Endothelial cell of umbilical vein (primary cell): ENCODE data around the gene ETS1. TPM values are rescaled to one million over a fixed set of nuclear protein-coding genes. Genes with fewer than 3 reads are reported as not detected.

ENCODE experiments used
- BruUV-seq: library from RNA; stranded (reverse); fragments of 400-500 nt; replicated peaks from 2 replicates; lab custom pipeline; 2021; lab: Mats Ljungman, UMichigan
- CTCF ChIA-PET: fragments of 300-600, 350-600 bp; sonication (Branson Sonifier 250); formaldehyde crosslinking; loops from one replicate; lab custom pipeline; 2021; ENCODE audit warnings: antibody characterized with exemption, inconsistent platforms; lab: Charles Lee
- POLR2A ChIA-PET: fragments of 300-600, 350-600 bp; sonication (Branson Sonifier 250); formaldehyde crosslinking; loops from one replicate; lab custom pipeline; 2021; ENCODE audit warnings: antibody characterized with exemption, inconsistent platforms; lab: Charles Lee
- DNase-seq: peaks from one replicate; pipeline ENCODE4 v3.0.0-alpha.2; 2011; ENCODE audit warnings: low read depth, low spot score
- FAIRE-seq: peaks from 2 replicates; lab custom pipeline; 2011; peaks lifted over from hg19 to GRCh38; lab: Jason Lieb, UNC
- H2AFZ ChIP-seq: 2 replicates; pipeline ENCODE4 v1.6.0; 2012; ENCODE audit warnings: low read depth, low read length, control low read depth, inconsistent platforms
- H3K27ac ChIP-seq: 2 replicates; pipeline ENCODE4 v1.5.1; 2011; ENCODE audit warnings: low read depth, mild to moderate bottlenecking, control low read depth, low read length, moderate library complexity; ENCODE audit not compliant: insufficient read depth
- H3K27me3 ChIP-seq, 2 experiments: 2 replicates each; pipeline versions ENCODE4 v1.6.0 to v1.6.1; 2011; ENCODE audit warnings: low read length in 2 of 2, mixed read lengths in 1 of 2; ENCODE audit not compliant: control insufficient read depth in 2 of 2, insufficient read depth in 2 of 2
- H3K36me3 ChIP-seq, 2 experiments: 2 replicates in 1 of 2; 3 replicates in 1 of 2; pipeline ENCODE4 v1.5.1; 2011; ENCODE audit warnings: low read length in 2 of 2, mild to moderate bottlenecking in 1 of 2, moderate library complexity in 1 of 2; ENCODE audit not compliant: control insufficient read depth in 2 of 2, insufficient read depth in 2 of 2; ENCODE audit errors: extremely low read depth in 1 of 2
- H3K4me1 ChIP-seq: 3 replicates; pipeline ENCODE4 v1.5.1; 2011; ENCODE audit warnings: mild to moderate bottlenecking, low read length; ENCODE audit not compliant: control insufficient read depth, insufficient read depth; ENCODE audit errors: extremely low read depth
- H3K4me2 ChIP-seq: 2 replicates; pipeline ENCODE4 v1.6.1; 2011; ENCODE audit warnings: low read length, control low read depth, mixed read lengths; ENCODE audit not compliant: insufficient read depth
- H3K4me3 ChIP-seq, 3 experiments: fragments of 200-600 bp in 1 of 3; sonication (generic), shearing (Covaris generic) in 1 of 3; replicated peaks in 1 of 3; 2 replicates each; pipeline ENCODE4 v1.5.1; 2011 to 2016; ENCODE audit warnings: control low read depth in 3 of 3, low read length in 3 of 3, mild to moderate bottlenecking in 2 of 3, inconsistent platforms in 1 of 3, low read depth in 1 of 3, moderate library complexity in 1 of 3; ENCODE audit not compliant: insufficient read depth in 1 of 3
- H3K79me2 ChIP-seq: 2 replicates; pipeline ENCODE4 v1.6.0; 2012; ENCODE audit warnings: low read length, inconsistent platforms; ENCODE audit not compliant: control insufficient read depth, insufficient read depth
- H3K9ac ChIP-seq: replicated peaks from 2 replicates; pipeline ENCODE3; 2011; ENCODE audit warnings: low read length, control low read depth; ENCODE audit not compliant: insufficient read depth; ENCODE audit errors: extremely low read depth
- H3K9me1 ChIP-seq: replicated peaks from 3 replicates; pipeline ENCODE4 v1.6.0; 2011; ENCODE audit warnings: mild to moderate bottlenecking, low read length; ENCODE audit not compliant: control insufficient read depth, insufficient read depth; ENCODE audit errors: extremely low read depth
- H3K9me3 ChIP-seq: replicated peaks from 2 replicates; pipeline ENCODE4 v1.5.1; 2012; ENCODE audit warnings: low read length, inconsistent platforms; ENCODE audit not compliant: control insufficient read depth, insufficient read depth
- H4K20me1 ChIP-seq: replicated peaks from 2 replicates; pipeline ENCODE3; 2011; ENCODE audit warnings: mild to moderate bottlenecking, low read length; ENCODE audit not compliant: control insufficient read depth, insufficient read depth; ENCODE audit errors: extremely low read depth
- CTCF ChIP-seq, 2 donors: IDR thresholded peaks; 1 replicate in 1 of 2; 2 replicates in 1 of 2; pipeline ENCODE4 v1.5.1; 2011; ENCODE audit warnings: low read length in 2 of 2, mild to moderate bottlenecking in 2 of 2, moderate library complexity in 2 of 2, control low read depth in 1 of 2, inconsistent platforms in 1 of 2, low read depth in 1 of 2; ENCODE audit not compliant: insufficient read depth in 1 of 2; ENCODE audit errors: extremely low read depth in 1 of 2
- EZH2 ChIP-seq: IDR thresholded peaks from 2 replicates; pipeline ENCODE4 v1.6.1; 2012; ENCODE audit warnings: borderline replicate concordance, low read depth, mild to moderate bottlenecking, moderate library complexity, low read length, inconsistent platforms; ENCODE audit not compliant: severe bottlenecking
- FOS ChIP-seq: IDR thresholded peaks from 2 replicates; pipeline ENCODE4 v1.6.1; 2011; ENCODE audit warnings: mild to moderate bottlenecking, low read length, moderate library complexity, borderline replicate concordance; ENCODE audit not compliant: insufficient read depth
- GATA2 ChIP-seq: IDR thresholded peaks from 2 replicates; pipeline ENCODE4 v1.7.0; 2011; ENCODE audit warnings: low read depth, mild to moderate bottlenecking, moderate library complexity, mixed read lengths, low read length; ENCODE audit not compliant: insufficient read length, insufficient read depth
- JUN ChIP-seq: IDR thresholded peaks from 2 replicates; pipeline ENCODE4 v1.6.1; 2011; ENCODE audit warnings: borderline replicate concordance, low read depth; ENCODE audit not compliant: insufficient read length, insufficient read depth
- MAX ChIP-seq: IDR thresholded peaks from 2 replicates; pipeline ENCODE4 v1.6.1; 2011; ENCODE audit not compliant: insufficient read depth, insufficient read length
- MYC ChIP-seq: IDR thresholded peaks from one replicate; pipeline ENCODE4 v1.6.1; 2011; ENCODE audit warnings: mild to moderate bottlenecking, low read depth, low read length
- POLR2A ChIP-seq: IDR thresholded peaks from 2 replicates; pipeline ENCODE4 v1.6.1; 2012; ENCODE audit warnings: low read depth, mild to moderate bottlenecking, control low read depth, low read length
- POLR2AphosphoS5 ChIP-seq: IDR thresholded peaks from 2 replicates; pipeline ENCODE4 v1.6.1; 2012; ENCODE audit warnings: low read depth, mild to moderate bottlenecking, control low read depth, low read length, moderate library complexity; ENCODE audit not compliant: insufficient read depth
- dilution Hi-C: fragments of 300-500 bp; cut with MboI; formaldehyde crosslinking; loops from one replicate; pipeline ENCODE4 v1.15.0; 2019; ENCODE audit warnings: low sequenced_read_pairs; ENCODE audit not compliant: extremely low pct_ligation_motif_present
- intact Hi-C: fragments of 100-400 bp; cut with micrococcal nuclease; formaldehyde crosslinking; loops from one replicate; pipeline ENCODE4 v1.10.0; 2022
- polyA plus RNA-seq, 4 experiments: library from polyadenylated mRNA; depleted of rRNA in 3 of 4; stranded (reverse) in 3 of 4; unstranded in 1 of 4; fragments of >200 nt; gene quantifications; 2 replicates each; pipeline versions ENCODE4 v1.2.1 to v1.2.3, GENCODE V29; 2011 to 2012; ENCODE audit warnings: missing spikeins in 1 of 4
- total RNA-seq: library from RNA; stranded (reverse); gene quantifications from 2 replicates; pipeline ENCODE4 v1.2.3, GENCODE V29; 2021

Gene ETS1
- total and polyA plus RNA-seq, 2 donors (not counting 3 experiments of a cell fraction or from before 2014, with no cell fraction given): 34.2 to 115 TPM

GRCh38 chr11:128532016-128532571 lies 55.3 kb downstream of the ETS1 start:
- POLR2A ChIA-PET: no interaction called here
- CTCF ChIA-PET: no interaction called here
- intact Hi-C loops (no loop called here), dilution Hi-C loops (no loop called here)
- no peak for DNase-seq
- Histone ChIP-seq H3K9me3 (no peaks in the 10 kb centered on the region), H3K79me2 (no peaks in the 10 kb centered on the region), H3K4me2 (no peak overlapping the region), H3K27me3 (no peaks in the 10 kb centered on the region), H3K4me1 (no peaks in the 10 kb centered on the region), H3K9me1 (no peaks in the 10 kb centered on the region), H3K27ac (no peak overlapping the region), H3K36me3 (no peaks in the 10 kb centered on the region), H3K9ac (no peak overlapping the region), H2AFZ (no peak overlapping the region), H3K4me3 (no peak overlapping the region), H4K20me1 (no peaks in the 10 kb centered on the region)
- no TSS peak for BruUV-seq
- TF ChIP-seq CTCF (IDR thresholded peaks at IDR 0.05; ENCODE audit: extremely low read depth in 1 of 2, insufficient read depth in 1 of 2, low read depth in 1 of 2, low read length in 2 of 2): no peak
- TF ChIP-seq POLR2A: no peak
- TF ChIP-seq POLR2AphosphoS5: no peak
- TF ChIP-seq GATA2: no peak
- no peak for TF ChIP-seq MYC
- TF ChIP-seq FOS: no peak
- TF ChIP-seq MAX: no peak
- no peak for TF ChIP-seq JUN
- no peak for TF ChIP-seq EZH2
- no peak for FAIRE-seq
